K562 (cell line): Measurements from ENCODE around the gene GPX6. TPM values are rescaled to one million over a fixed set of nuclear protein-coding genes. Genes with fewer than 3 reads are reported as not detected.

Source experiments
- ATAC-seq: fragments of 200-7000 bp; cut with Tn5 transposase; 3 replicates; pipeline ENCODE4 v1.9.1; 2020; ENCODE audit warnings: moderate library complexity
- BruUV-seq: library from RNA; stranded (reverse); fragments of 400-500 nt; replicated peaks from 2 replicates; lab custom pipeline; 2021; lab: Mats Ljungman, UMichigan
- CTCF ChIA-PET: fragments of 300-600 bp; formaldehyde crosslinking; extraction: SDS; loops from one replicate; lab custom pipeline; 2021; ENCODE audit warnings: low intra/inter-chr PET ratio; lab: Yijun Ruan, JAX
- POLR2A ChIA-PET: fragments of 300-600, 350-650 bp; sonication (Branson Sonifier 250); formaldehyde crosslinking; extraction: SDS; loops from one replicate; lab custom pipeline; 2021; ENCODE audit warnings: antibody characterized with exemption, inconsistent platforms; lab: Yijun Ruan, JAX
- DNase-seq, 4 experiments: peaks; one replicate each; pipeline versions ENCODE4 v3.0.0 to v3.0.0-alpha.2; 2011 to 2018; ENCODE audit warnings: low spot score in 3 of 4, mixed read lengths in 3 of 4; ENCODE audit errors: extremely low read depth in 1 of 4
- FAIRE-seq: peaks from 2 replicates; lab custom pipeline; 2011; peaks lifted over from hg19 to GRCh38; lab: Jason Lieb, UNC
- H2AFZ ChIP-seq: 2 replicates; pipeline ENCODE4 v1.6.0; 2011; ENCODE audit warnings: low read depth, low read length, control low read depth, inconsistent platforms
- H3K27ac ChIP-seq: fragments of 200-600 bp; 3 replicates; pipeline ENCODE4 v1.8.0; 2011; ENCODE audit warnings: low read depth, mild to moderate bottlenecking, control low read depth, inconsistent platforms, low read length, moderate library complexity, mixed read lengths; ENCODE audit errors: extremely low read depth
- H3K27me3 ChIP-seq, 2 experiments: fragments of 300-600 bp in 1 of 2; 2 replicates in 1 of 2; 3 replicates in 1 of 2; pipeline versions ENCODE4 v1.6.0 to v1.8.0; 2011; ENCODE audit warnings: inconsistent platforms in 2 of 2, low read length in 2 of 2, mild to moderate bottlenecking in 1 of 2, mixed read lengths in 1 of 2, moderate library complexity in 1 of 2; ENCODE audit not compliant: control insufficient read depth in 2 of 2, insufficient read depth in 2 of 2
- H3K36me3 ChIP-seq: fragments of 300-600 bp; 3 replicates; pipeline ENCODE4 v1.8.0; 2011; ENCODE audit warnings: mild to moderate bottlenecking, low read length, inconsistent platforms; ENCODE audit not compliant: control insufficient read depth, insufficient read depth
- H3K4me1 ChIP-seq, 2 experiments: fragments of 200-600 bp in 1 of 2; replicated peaks in 1 of 2; 2 replicates in 1 of 2; 3 replicates in 1 of 2; pipeline versions ENCODE4 v1.5.1 to v1.8.0; 2011; ENCODE audit warnings: inconsistent platforms in 2 of 2, low read length in 2 of 2, mild to moderate bottlenecking in 1 of 2, mixed read lengths in 1 of 2, moderate library complexity in 1 of 2; ENCODE audit not compliant: control insufficient read depth in 2 of 2, insufficient read depth in 2 of 2
- H3K4me2 ChIP-seq: 2 replicates; pipeline ENCODE4 v1.6.1; 2011; ENCODE audit warnings: low read length, control low read depth, inconsistent platforms, mixed read lengths; ENCODE audit not compliant: insufficient read depth
- H3K4me3 ChIP-seq: fragments of 200-600 bp; sonication (generic), shearing (Covaris generic); 2 replicates; pipeline ENCODE4 v1.5.1; 2016; ENCODE audit warnings: control low read depth, inconsistent platforms
- H3K79me2 ChIP-seq: fragments of 200-600 bp; 3 replicates; pipeline ENCODE4 v1.8.0; 2011; ENCODE audit warnings: low read length, inconsistent platforms; ENCODE audit not compliant: control insufficient read depth, insufficient read depth
- H3K9ac ChIP-seq, 2 experiments: 2 replicates each; pipeline versions ENCODE4 v1.6.0 to v1.6.1; 2011; ENCODE audit warnings: low read depth in 2 of 2, low read length in 2 of 2, control low read depth in 1 of 2, inconsistent platforms in 1 of 2, mild to moderate bottlenecking in 1 of 2, mixed read lengths in 1 of 2; ENCODE audit not compliant: insufficient read depth in 1 of 2
- H3K9me1 ChIP-seq: one replicate; pipeline ENCODE4 v1.6.0; 2011; ENCODE audit warnings: inconsistent platforms, mild to moderate bottlenecking, low read length, moderate library complexity; ENCODE audit not compliant: control insufficient read depth, insufficient read depth
- H3K9me3 ChIP-seq: replicated peaks from 2 replicates; pipeline ENCODE4 v1.5.1; 2011; ENCODE audit warnings: low read depth, low read length, inconsistent platforms; ENCODE audit not compliant: control insufficient read depth, insufficient read depth
- H4K20me1 ChIP-seq: replicated peaks from 2 replicates; pipeline ENCODE4 v1.6.1; 2011; ENCODE audit warnings: low read length, inconsistent platforms, mixed read lengths; ENCODE audit not compliant: control insufficient read depth, insufficient read depth
- BCL6 ChIP-seq: fragments of 250-450 bp; sonication (Bioruptor Pico); IDR thresholded peaks from 2 replicates; pipeline ENCODE4 v1.4.0; 2020
- CTBP1 ChIP-seq: fragments of 450-650 bp; IDR thresholded peaks from 2 replicates; pipeline ENCODE4 v1.6.1; 2016; ENCODE audit warnings: borderline replicate concordance
- DNMT1 ChIP-seq: fragments of 450-650 bp; IDR thresholded peaks from 2 replicates; pipeline ENCODE4 v1.6.1; 2016; ENCODE audit warnings: antibody characterized with exemption, mild to moderate bottlenecking
- DPF2 ChIP-seq: fragments of 450-650 bp; IDR thresholded peaks from 2 replicates; pipeline ENCODE4 v1.6.1; 2016
- FUS ChIP-seq: fragments of 200-400 bp; formaldehyde crosslinking; optimal IDR thresholded peaks from 2 replicates; pipeline ENCODE3; 2017; ENCODE audit warnings: low read depth, low read length
- GABPA ChIP-seq: fragments of 200-800 bp; sonication (Bioruptor generic); conservative IDR thresholded peaks from 2 replicates; pipeline ENCODE4 v1.6.1; 2016; ENCODE audit warnings: low read depth, missing genetic modification characterization, missing compliant biosample characterization
- GTF2A2 ChIP-seq: IDR thresholded peaks from 2 replicates; pipeline ENCODE4 v1.6.1; 2016; ENCODE audit warnings: mild to moderate bottlenecking, missing genetic modification characterization, missing compliant biosample characterization
- HCFC1 ChIP-seq: IDR thresholded peaks from 2 replicates; pipeline ENCODE4 v1.6.1; 2012; ENCODE audit warnings: low read depth, low read length, improper control_type of control experiment
- KDM2B ChIP-seq: fragments of 250-450 bp; sonication (Bioruptor Pico); IDR thresholded peaks from 2 replicates; pipeline ENCODE4 v1.8.0; 2021; ENCODE audit warnings: mild to moderate bottlenecking, moderate library complexity
- MLLT1 ChIP-seq, 2 experiments: fragments of 450-650 bp; IDR thresholded peaks; 2 replicates each; pipeline ENCODE4 v1.6.1; 2016
- RERE ChIP-seq: sonication (generic); formaldehyde crosslinking; IDR thresholded peaks from 2 replicates; pipeline ENCODE4 v1.8.0; 2023; ENCODE audit warnings: missing genetic modification reagents, mild to moderate bottlenecking, borderline replicate concordance
- ZNF277 ChIP-seq: fragments of 250-450 bp; sonication (Bioruptor Pico); IDR thresholded peaks from 2 replicates; pipeline ENCODE4 v1.8.0; 2022; ENCODE audit warnings: inconsistent platforms, mild to moderate bottlenecking, moderate library complexity, borderline replicate concordance
- WGBS: fragments of 100-300 bp; shearing (Covaris generic); methylation state at CpG from one replicate; pipeline ENCODE4 v1.1.6; 2016; ENCODE audit warnings: low coverage, mixed read lengths; ENCODE audit not compliant: insufficient coverage; ENCODE audit errors: missing lambda C conversion rate; 5-methylcytosine and 5-hydroxymethylcytosine counted together
- in situ Hi-C: fragments of 300-500 bp; cut with MboI; formaldehyde crosslinking; loops from 4 replicates; pipeline ENCODE4 v1.15.0; 2018; ENCODE audit warnings: inconsistent platforms, mixed read lengths
- intact Hi-C: fragments of 100-400 bp; cut with micrococcal nuclease; formaldehyde crosslinking; loops from 2 replicates; pipeline ENCODE4 v1.14.2; 2022
- polyA plus RNA-seq, 8 experiments: library from polyadenylated mRNA; depleted of rRNA in 4 of 8; stranded (reverse) in 5 of 8; unstranded in 3 of 8; fragments of >200 nt; fragmentation: Nextera tagmentation in 2 of 8; fragmentation: Illumina TruSeq in 1 of 8; extraction: Ambion mirVana in 2 of 8; extraction: Trizol in 1 of 8; gene quantifications; 2 replicates each; pipeline versions ENCODE4 v1.2.1 to v1.2.3, GENCODE V29; 2011 to 2014; ENCODE audit warnings: inconsistent platforms in 1 of 8, missing spikeins in 1 of 8
- total RNA-seq, 7 experiments: library from RNA; depleted of rRNA in 6 of 7; stranded (reverse); fragments of >200 nt in 6 of 7; fragmentation: Illumina TruSeq in 2 of 7; extraction: Trizol in 2 of 7; gene quantifications; 2 replicates each; pipeline versions ENCODE4 v1.2.1 to v1.2.3, GENCODE V29; 2011 to 2021; ENCODE audit warnings: low replicate concordance in 1 of 7

GPX6 gene
- total and polyA plus RNA-seq, 9 of the 15 experiments (the other 6 are each of a cell fraction or from before 2014, with no cell fraction given) = not detected

GRCh38 chr6:28489366-28490204 lies 26.0 kb downstream of the GPX6 start:
- H4K20me1 ChIP-seq = no peaks in the 10 kb centered on the region
- no peaks in the 10 kb centered on the region for H3K36me3 ChIP-seq
- in situ Hi-C loops = loop anchor here (5.0 kb wide), 1 partner anchor 193 kb away; no protein-coding TSS in a partner anchor
- CTCF ChIA-PET = interaction anchor here (0.6 kb wide), 3 partner anchors 21 to 282 kb away, joined by 3 read pairs; no protein-coding TSS in a partner anchor
- WGBS = under 1% methylated on average over 38 of the region's 40 CpGs
- no peaks in the 10 kb centered on the region for H3K27me3 ChIP-seq
- POLR2A ChIA-PET = interaction anchor here (0.6 to 2.8 kb wide), 30 partner anchors 8 to 680 kb away, joined by 3 to 44 read pairs (median 4); partner anchors contain the start of genes GPX6, TRIM27, ZKSCAN8 and ZSCAN26
- peak overlapping the region; percentile 91 for H2AFZ ChIP-seq
- H3K79me2 ChIP-seq = peaks cover 23% of the 10 kb centered on the region
- ATAC-seq = peak; percentile 91
- peak overlapping the region; percentile 57 for H3K4me3 ChIP-seq
- intact Hi-C loops = loop anchor here (1.0 to 10.0 kb wide), 5 partner anchors 90 to 407 kb away; partner anchors contain the start of genes ZNF165 and ZSCAN12
- no TSS peak for BruUV-seq
- peak; percentile 81 for FAIRE-seq
- peak overlapping the region; percentile 81 to 94 for H3K9ac ChIP-seq
- H3K9me3 ChIP-seq = no peaks in the 10 kb centered on the region
- peak overlapping the region; percentile 88 for H3K27ac ChIP-seq
- DNase-seq = peak; percentile 90 to 98 (median 93)
- peak overlapping the region; percentile 88 for H3K4me2 ChIP-seq
- H3K4me1 ChIP-seq = peaks cover 9 to 26% of the 10 kb centered on the region in 2 experiments
- no peaks in the 10 kb centered on the region for H3K9me1 ChIP-seq
- TF ChIP-seq GABPA = no peak; the same call in 1 of the 2 replicates
- TF ChIP-seq MLLT1 (IDR thresholded peaks at IDR 0.05) = peak; percentile 50 to 63; a peak in 3 of 4 replicates
- TF ChIP-seq DNMT1 = no peak
- peak; percentile 62; the same call in 1 of the 2 replicates for TF ChIP-seq BCL6 (CRISPR knock-in tag)
- no peak for TF ChIP-seq GTF2A2 (tag)
- no peak for TF ChIP-seq ZNF277 (CRISPR knock-in tag)
- TF ChIP-seq FUS = no peak
- peak; percentile 26; the same call in 1 of the 2 replicates for TF ChIP-seq RERE (CRISPR knock-in tag)
- 0 out of 2 replicates have a peak, but pooled peaks have one; percentile 20 for TF ChIP-seq KDM2B (CRISPR knock-in tag)
- TF ChIP-seq DPF2 = peak; percentile 70
- TF ChIP-seq CTBP1 = peak; percentile 61
- no peak; the same call in none of the 2 replicates for TF ChIP-seq HCFC1
